Smooth muscle cell of the brain vasculature (primary cell): ENCODE results near the gene PDE4B.

Experiments used
- DNase-seq: peaks from one replicate; pipeline ENCODE4 v3.0.0-alpha.2; 2012; ENCODE audit warnings: low read depth, low spot score

Gene PDE4B

GRCh38 chr1:66177510-66177909, 384.8 kb downstream of the PDE4B start:
- no peak for DNase-seq

DNA sequence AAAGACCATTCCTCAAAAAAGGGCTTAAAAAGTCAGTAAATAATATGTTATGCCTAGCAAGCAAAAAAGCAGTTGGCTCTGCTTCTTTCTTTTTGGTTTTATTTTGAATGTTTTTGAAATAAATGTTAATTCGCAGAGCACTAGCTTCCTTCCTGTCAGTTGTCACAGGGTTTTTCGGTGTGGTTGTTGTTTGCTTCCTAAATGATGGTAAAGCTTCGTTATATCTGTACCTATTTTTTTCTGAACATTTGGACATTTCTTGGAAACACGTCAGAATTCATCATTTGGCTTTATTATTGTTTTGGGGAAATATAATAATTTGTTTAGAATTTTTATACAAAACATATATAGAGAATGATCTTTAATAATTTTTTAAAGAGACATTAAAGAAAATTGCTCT, 389.3 kb downstream of the PDE4B start:
- no peak for DNase-seq

DNA sequence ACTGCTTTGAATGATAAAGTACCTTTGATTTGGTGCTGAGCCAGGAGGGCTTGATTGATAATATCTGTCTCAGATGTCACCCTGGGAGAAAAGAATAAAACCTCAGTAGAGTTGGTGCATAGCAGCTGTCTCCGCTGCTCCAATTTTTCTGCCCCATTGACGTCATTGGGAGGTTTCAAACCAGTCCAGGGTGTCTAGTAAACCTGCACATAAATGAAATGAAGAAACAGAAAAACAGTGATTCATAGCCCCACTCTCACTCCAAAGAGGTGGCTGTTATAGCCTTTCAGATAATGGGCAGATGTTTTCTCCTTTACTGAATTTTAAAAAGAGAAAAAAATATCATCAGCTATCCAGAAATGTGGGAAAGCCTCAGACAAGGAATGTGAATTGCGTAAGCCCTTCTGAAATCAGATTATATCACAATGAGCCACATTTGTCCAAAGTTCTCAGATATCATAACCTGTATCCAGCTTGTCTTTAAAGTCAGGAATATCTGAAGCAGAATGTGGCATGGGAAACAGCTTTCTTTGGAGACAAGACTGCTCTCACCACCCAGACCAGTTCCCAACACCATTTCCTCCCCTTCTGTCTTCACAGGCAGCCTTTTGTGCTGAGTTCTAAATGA, 390.0 kb downstream of the PDE4B start:
- DNase-seq: no peak

- no peak for DNase-seq
Observed at GRCh38 chr1:66183400-66183799, 390.7 kb downstream of the PDE4B start.

GRCh38 chr1:66197120-66197519, 404.4 kb downstream of the PDE4B start:
- no peak for DNase-seq

DNA sequence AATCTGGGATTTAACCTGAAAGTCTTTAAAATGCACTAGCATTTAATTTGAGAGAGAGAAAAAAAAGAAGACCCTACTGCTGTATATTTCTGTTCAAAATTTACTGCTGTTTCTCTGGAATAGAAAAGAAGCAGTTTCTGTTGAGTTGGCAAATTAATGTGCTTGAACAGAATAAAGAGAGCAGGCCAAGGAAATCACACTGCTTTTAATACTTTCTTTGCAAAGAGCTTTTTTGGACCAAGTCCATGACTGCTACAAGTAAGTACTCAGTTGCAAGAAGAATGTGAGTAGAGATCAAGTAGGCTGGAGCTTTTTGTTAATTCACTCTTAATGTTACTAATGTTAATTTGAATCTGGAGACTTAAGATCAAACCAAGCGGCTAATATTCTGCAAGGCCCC, 405.1 kb downstream of the PDE4B start:
- no peak for DNase-seq

DNA sequence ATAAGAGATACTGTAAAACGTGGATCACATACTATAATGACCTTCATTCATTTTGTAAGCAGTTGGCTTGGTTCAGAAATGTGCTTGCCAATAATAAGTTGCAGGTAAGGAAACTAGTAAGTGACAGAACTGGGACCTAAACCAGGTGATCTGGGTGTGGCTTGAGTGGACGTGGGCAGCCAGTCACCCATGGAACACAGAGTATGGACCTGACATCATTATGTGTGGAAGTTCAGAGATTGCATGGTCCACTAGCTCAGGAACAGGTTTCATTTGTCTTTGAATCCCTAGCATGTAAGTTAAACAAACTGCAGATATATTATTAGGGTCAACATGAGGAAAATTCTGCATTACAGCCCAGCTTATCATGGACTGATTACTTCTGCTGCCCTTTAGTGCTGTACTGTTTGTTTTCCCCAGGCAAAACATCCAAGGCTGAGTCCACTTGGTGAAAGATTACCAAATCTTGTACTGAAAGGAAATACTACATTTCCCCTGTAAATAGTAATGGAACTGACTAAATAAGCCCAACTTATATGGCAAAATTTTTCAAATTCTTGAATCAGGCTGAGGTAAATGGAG, 414.0 kb downstream of the PDE4B start:
- DNase-seq: no peak

DNA sequence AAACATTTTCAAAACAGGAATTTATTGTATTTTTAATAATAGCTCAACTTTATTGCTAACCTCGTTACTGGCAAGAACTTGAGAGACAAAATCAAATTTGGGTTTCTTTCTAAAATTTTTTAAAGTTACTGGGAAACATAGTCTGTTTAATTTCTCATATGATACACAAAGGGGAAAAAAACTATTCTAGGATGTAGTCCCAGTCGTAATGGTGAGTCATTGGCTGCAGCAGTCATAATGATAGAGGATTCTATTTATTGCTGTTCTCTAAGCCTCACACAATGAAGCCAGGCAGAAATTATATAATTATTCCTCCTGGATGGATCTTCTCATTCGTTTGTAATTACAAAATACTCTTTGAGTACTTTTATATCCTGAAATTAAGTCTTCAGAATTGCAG, 414.8 kb downstream of the PDE4B start:
- DNase-seq: no peak

GRCh38 chr1:66208632-66209031, 415.9 kb downstream of the PDE4B start:
- no peak for DNase-seq

DNA sequence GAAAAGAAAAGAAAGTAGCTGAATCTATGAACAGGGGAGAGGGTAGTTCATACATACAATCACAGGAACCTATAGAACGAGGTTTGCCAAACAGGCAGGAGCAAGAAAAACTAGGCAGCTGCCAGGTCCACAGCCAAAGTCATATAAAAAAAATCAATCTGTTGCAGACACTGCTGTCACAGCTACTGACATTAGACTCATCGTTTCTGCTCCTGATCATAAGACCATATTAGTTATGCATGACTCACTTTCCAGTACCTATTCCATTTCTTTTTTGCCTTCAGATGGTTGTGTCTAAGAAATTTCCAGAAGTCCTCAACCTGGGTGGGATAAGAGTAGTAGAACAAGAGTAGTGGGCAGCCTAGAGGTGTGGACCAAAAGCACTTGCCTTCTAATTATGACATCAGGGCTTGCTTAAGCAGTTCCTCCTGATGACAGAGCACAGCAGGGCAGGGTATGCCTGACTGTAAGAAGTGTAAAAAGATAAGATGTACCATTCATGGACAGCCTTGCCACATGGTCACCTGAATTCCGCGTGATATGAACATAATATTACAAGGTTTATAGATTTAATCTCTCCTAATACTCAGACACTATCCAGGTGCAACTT, 418.0 kb downstream of the PDE4B start:
- DNase-seq: no peak

- no peak for DNase-seq
Observed at GRCh38 chr1:66211521-66211920, 418.8 kb downstream of the PDE4B start.

DNA sequence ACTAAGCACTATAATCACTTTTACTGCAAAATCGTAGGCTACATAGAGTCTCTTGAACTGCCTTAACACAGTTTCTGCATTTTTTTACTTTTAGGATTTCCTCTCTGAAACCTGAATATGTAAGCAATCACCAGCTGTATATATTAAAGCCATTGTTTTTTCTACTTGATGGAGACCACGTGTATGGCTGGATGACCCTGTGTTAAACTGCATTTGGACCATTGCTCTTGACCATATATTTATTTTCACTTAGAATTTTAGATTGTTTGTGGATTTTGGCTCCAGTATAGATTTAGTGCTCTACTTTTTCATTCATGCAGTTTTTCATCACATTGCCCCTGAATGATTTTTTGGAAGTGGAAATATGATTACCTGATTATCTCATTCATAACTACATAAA, 420.8 kb downstream of the PDE4B start:
- no peak for DNase-seq

DNA sequence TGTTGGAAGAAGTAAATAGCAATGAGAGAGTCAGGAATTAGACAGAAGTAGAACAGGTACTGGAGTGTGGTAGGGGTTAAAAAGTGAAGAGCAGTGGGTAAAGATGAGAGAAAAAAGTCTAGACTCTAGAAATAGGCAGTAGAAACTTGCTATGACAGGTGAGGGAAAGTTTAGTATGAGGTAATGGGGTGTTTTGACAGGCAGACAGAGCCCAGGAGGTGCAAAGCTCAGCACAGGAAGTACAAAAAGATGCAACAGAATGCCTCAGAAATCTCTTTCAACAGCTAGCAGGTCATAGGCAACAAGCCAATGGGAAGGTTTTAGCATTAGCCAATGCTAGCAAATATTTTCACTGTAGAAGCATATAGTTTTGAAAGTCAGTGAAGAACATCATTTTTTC, 422.2 kb downstream of the PDE4B start:
- no peak for DNase-seq

- no peak for DNase-seq
Observed at GRCh38 chr1:66217021-66217420, 424.3 kb downstream of the PDE4B start.

GRCh38 chr1:66217561-66217960, 424.9 kb downstream of the PDE4B start:
- DNase-seq: no peak

DNA sequence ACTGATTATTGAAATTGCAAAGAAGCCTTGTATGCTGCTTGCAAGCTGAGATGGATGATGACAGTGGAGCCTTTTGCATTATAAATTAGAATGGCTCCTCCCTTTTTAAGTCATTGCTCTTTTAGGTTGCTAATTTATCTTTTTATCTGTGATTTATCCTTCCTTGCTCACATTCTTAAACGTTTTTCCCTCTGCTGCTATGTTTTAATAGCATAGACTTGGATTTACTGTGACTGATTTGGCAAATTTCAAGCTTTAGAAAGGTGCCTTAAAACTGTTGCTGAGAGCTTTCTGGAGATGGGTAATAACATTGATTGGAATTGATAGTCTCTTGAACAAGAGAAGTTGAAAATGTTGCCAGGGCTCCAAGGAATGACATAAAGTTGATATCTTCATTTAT, 427.8 kb downstream of the PDE4B start:
- no peak for DNase-seq

DNA sequence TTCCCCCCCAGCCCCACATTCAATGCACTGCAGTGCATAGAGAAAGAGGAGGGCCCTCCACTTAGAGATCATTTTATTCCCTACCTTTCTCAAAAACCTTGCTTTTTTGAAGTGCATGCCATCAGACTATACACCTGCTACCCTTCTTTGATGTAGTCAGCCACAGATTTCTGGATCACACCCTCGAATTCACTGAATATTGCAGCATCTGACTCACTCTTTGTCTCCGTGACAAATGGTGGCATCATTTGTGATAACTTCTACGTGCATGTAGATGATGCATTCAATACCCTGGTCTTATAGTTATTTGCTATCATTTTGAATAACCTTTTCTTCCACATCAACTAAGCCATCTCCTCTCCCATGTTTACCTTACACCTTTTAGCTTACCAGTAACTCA, 431.0 kb downstream of the PDE4B start:
- no peak for DNase-seq

GRCh38 chr1:66226985-66227384, 434.3 kb downstream of the PDE4B start:
- DNase-seq: no peak

DNA sequence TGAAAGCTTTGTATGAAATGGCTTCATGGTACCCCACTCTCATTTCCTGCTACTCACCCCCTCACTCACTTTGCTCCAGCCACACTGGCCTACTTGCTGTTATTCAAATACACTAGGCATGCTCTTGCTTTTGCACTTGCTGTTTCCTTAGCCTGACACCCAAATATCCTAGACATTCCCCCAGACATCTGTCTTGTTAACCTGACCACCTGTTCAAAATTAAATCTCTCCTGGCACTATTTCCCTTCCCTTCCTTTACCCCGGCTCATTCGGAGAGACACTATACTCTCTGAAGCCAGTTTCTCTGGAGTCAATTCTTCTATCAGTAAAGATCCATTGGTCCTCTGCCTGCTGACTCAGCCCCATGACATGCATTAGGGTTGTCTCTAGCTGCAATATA, 435.3 kb downstream of the PDE4B start:
- DNase-seq: no peak

DNA sequence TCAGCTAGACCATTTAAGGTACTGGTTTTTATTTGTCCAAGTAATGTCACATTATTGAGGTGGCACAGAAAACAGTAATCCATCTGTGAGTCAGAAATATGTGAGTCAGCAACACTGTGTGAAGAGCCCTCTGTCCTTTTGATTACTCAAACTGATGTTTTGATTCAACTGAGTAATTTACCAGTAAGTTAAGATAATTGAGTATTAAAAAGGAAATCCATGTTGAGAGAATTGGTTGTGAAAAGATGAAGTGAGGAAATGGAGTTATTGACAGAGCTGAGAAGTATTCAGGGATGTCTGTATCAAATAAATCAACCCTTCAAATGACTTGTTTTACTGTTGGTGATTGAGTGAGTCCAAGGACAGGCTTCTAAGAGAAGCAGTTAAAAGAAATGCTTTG, 438.5 kb downstream of the PDE4B start:
- DNase-seq: no peak

- no peak for DNase-seq
Observed at GRCh38 chr1:66231681-66232463, 439.2 kb downstream of the PDE4B start.

- no peak for DNase-seq
Observed at GRCh38 chr1:66237042-66237441, 444.3 kb downstream of the PDE4B start.
